Glomerular endothelial cell (primary cell): Measurements from ENCODE around the gene ZNF827. TPM values are rescaled to one million over a fixed set of nuclear protein-coding genes. Genes with fewer than 3 reads are reported as not detected.

Experiments
- DNase-seq: peaks from one replicate; pipeline ENCODE4 v3.0.0-alpha.2; 2011; ENCODE audit warnings: low read depth, low spot score; ENCODE audit errors: extremely low read depth
- total RNA-seq: library from RNA; depleted of rRNA; stranded (reverse); fragments of >200 nt; gene quantifications from 2 replicates; pipeline ENCODE4 v1.2.3, GENCODE V29; 2015

Gene ZNF827
- total RNA-seq, 1 donor from 2014 or later = 21.9 TPM

GRCh38 chr4:145769450-145770037 lies 169.1 kb downstream of the ZNF827 start:
- no peak for DNase-seq

GRCh38 chr4:145766273-145766672 lies 172.3 kb downstream of the ZNF827 start:
- no peak for DNase-seq

- DNase-seq = no peak
Observed at GRCh38 chr4:145763399-145763798, 175.2 kb downstream of the ZNF827 start.

- DNase-seq = no peak
Observed at GRCh38 chr4:145762719-145763118, 175.9 kb downstream of the ZNF827 start.

GRCh38 chr4:145760961-145761929 lies 177.4 kb downstream of the ZNF827 start:
- DNase-seq = no peak

GRCh38 chr4:145760176-145760575 lies 178.4 kb downstream of the ZNF827 start:
- DNase-seq = no peak

GRCh38 chr4:145757188-145757587 lies 181.4 kb downstream of the ZNF827 start:
- no peak for DNase-seq

GRCh38 chr4:145756244-145756643 lies 182.4 kb downstream of the ZNF827 start:
- DNase-seq = no peak

- DNase-seq = no peak
Observed at GRCh38 chr4:145755802-145756201, 182.8 kb downstream of the ZNF827 start.

GRCh38 chr4:145743641-145744040 lies 195.0 kb downstream of the ZNF827 start:
- DNase-seq = no peak

GRCh38 chr4:145740806-145741205 lies 197.8 kb downstream of the ZNF827 start:
- DNase-seq = no peak

GRCh38 chr4:145739845-145740244 lies 198.8 kb downstream of the ZNF827 start:
- no peak for DNase-seq

GRCh38 chr4:145736241-145736831 lies 202.3 kb downstream of the ZNF827 start:
- DNase-seq = peak; percentile 50

GRCh38 chr4:145735827-145736226 lies 202.8 kb downstream of the ZNF827 start:
- no peak for DNase-seq

- no peak for DNase-seq
Observed at GRCh38 chr4:145735347-145735675, 203.3 kb downstream of the ZNF827 start.

GRCh38 chr4:145734576-145735346 lies 203.9 kb downstream of the ZNF827 start:
- peak; percentile 83 for DNase-seq

- DNase-seq = no peak
Observed at GRCh38 chr4:145734031-145734430, 204.6 kb downstream of the ZNF827 start.

GRCh38 chr4:145732895-145733880 lies 205.4 kb downstream of the ZNF827 start:
- no peak for DNase-seq

- DNase-seq = no peak
Observed at GRCh38 chr4:145732001-145732815, 206.4 kb downstream of the ZNF827 start.
